HepG2 (cell line): Measurements from ENCODE around the gene SLC22A23. TPM values are rescaled to one million over a fixed set of nuclear protein-coding genes. Genes with fewer than 3 reads are reported as not detected.
A peak's percentile ranks its signal among the peaks of the same experiment; 100 is the strongest.

ENCODE experiments used
- ARNT ChIP-seq: fragments of 450-650 bp; IDR thresholded peaks from 2 replicates; pipeline ENCODE4 v1.6.1; 2017
- CEBPG ChIP-seq: IDR thresholded peaks from 2 replicates; pipeline ENCODE4 v1.6.1; 2016
- ETV5 ChIP-seq: IDR thresholded peaks from 2 replicates; pipeline ENCODE4 v1.6.1; 2018; ENCODE audit warnings: missing biosample characterization, missing genetic modification reagents, inconsistent platforms, borderline replicate concordance
- ISL2 ChIP-seq: sonication (generic); formaldehyde crosslinking; IDR thresholded peaks from 2 replicates; pipeline ENCODE4 v1.5.0; 2020; ENCODE audit warnings: missing genetic modification reagents
- KAT2B ChIP-seq: fragments of 150-350 bp; IDR thresholded peaks from 2 replicates; pipeline ENCODE4 v1.6.1; 2014; ENCODE audit warnings: low read depth, low read length, borderline replicate concordance
- KAT7 ChIP-seq: IDR thresholded peaks from 2 replicates; pipeline ENCODE4 v1.6.1; 2018; ENCODE audit warnings: borderline replicate concordance, missing compliant biosample characterization
- POLR2AphosphoS2 ChIP-seq: IDR thresholded peaks from 2 replicates; pipeline ENCODE4 v1.6.1; 2011; ENCODE audit warnings: low read depth, low read length, improper control_type of control experiment
- RBAK ChIP-seq: sonication (generic); formaldehyde crosslinking; IDR thresholded peaks from 2 replicates; pipeline ENCODE4 v1.5.1; 2020; ENCODE audit warnings: mild to moderate bottlenecking, missing genetic modification reagents
- SIX4 ChIP-seq: sonication (generic); formaldehyde crosslinking; IDR thresholded peaks from 2 replicates; pipeline ENCODE4 v1.4.0; 2020; ENCODE audit warnings: missing genetic modification reagents
- U2AF1 ChIP-seq: fragments of 200-400 bp; formaldehyde crosslinking; optimal IDR thresholded peaks from 2 replicates; pipeline ENCODE3; 2017; ENCODE audit warnings: mild to moderate bottlenecking, low read depth, low read length
- ZNF263 ChIP-seq: sonication (generic); formaldehyde crosslinking; IDR thresholded peaks from 2 replicates; pipeline ENCODE4 v1.4.0; 2020; ENCODE audit warnings: missing genetic modification reagents
- ZNF530 ChIP-seq: sonication (generic); formaldehyde crosslinking; IDR thresholded peaks from 2 replicates; pipeline ENCODE4 v1.5.0; 2020; ENCODE audit warnings: low read depth, mild to moderate bottlenecking, missing genetic modification reagents
- polyA plus RNA-seq, 8 experiments: library from polyadenylated mRNA; depleted of rRNA in 3 of 8; stranded (reverse) in 7 of 8; unstranded in 1 of 8; fragments of >200 nt; fragmentation: Illumina TruSeq in 4 of 8; extraction: Trizol in 4 of 8; gene quantifications; 2 replicates each; pipeline versions ENCODE4 v1.2.1 to v1.2.3, GENCODE V29; 2011 to 2016; ENCODE audit warnings: low read depth in 4 of 8, missing spikeins in 1 of 8, mixed read lengths in 1 of 8; ENCODE audit not compliant: insufficient read depth in 1 of 8
- total RNA-seq, 5 experiments: library from RNA; depleted of rRNA; stranded (reverse); fragments of >200 nt; fragmentation: Illumina TruSeq; extraction: Trizol; gene quantifications; 2 replicates each; pipeline ENCODE4 v1.2.3, GENCODE V29; 2016; ENCODE audit warnings: low read depth in 1 of 5
- TF ChIP-seq, protein P1 (sequence below): sonication (generic); formaldehyde crosslinking; IDR thresholded peaks from 2 replicates; pipeline ENCODE4 v1.8.1; 2022; ENCODE audit warnings: mild to moderate bottlenecking, missing genetic modification reagents
- TF ChIP-seq, protein P2 (sequence below): sonication (generic); formaldehyde crosslinking; IDR thresholded peaks from 2 replicates; pipeline ENCODE4 v1.4.0; 2020; ENCODE audit warnings: missing genetic modification reagents, mild to moderate bottlenecking, borderline replicate concordance
- TF ChIP-seq, protein P3 (sequence below): sonication (generic); formaldehyde crosslinking; IDR thresholded peaks from 2 replicates; pipeline ENCODE4 v1.5.0; 2020; ENCODE audit warnings: missing genetic modification reagents
- TF ChIP-seq, protein P4 (sequence below): sonication (generic); formaldehyde crosslinking; IDR thresholded peaks from 2 replicates; pipeline ENCODE4 v1.9.0; 2021; ENCODE audit warnings: missing genetic modification reagents, mild to moderate bottlenecking, borderline replicate concordance
- TF ChIP-seq, protein P5 (sequence below): sonication (generic); formaldehyde crosslinking; IDR thresholded peaks from 2 replicates; pipeline ENCODE4 v1.5.0; 2020; ENCODE audit warnings: missing genetic modification reagents, mild to moderate bottlenecking, borderline replicate concordance
- TF ChIP-seq, protein P6 (sequence below): IDR thresholded peaks from 2 replicates; pipeline ENCODE4 v1.6.1; 2018; ENCODE audit warnings: missing genetic modification reagents
- TF ChIP-seq, protein P7 (sequence below): sonication (generic); formaldehyde crosslinking; IDR thresholded peaks from 2 replicates; pipeline ENCODE4 v1.5.0; 2020; ENCODE audit warnings: missing genetic modification reagents, mild to moderate bottlenecking, borderline replicate concordance

The SLC22A23 gene
- total and polyA plus RNA-seq, 2 of the 13 experiments (the other 11 are each of a cell fraction or from before 2014, with no cell fraction given) = 11.8 to 17.5 TPM

GRCh38 chr6:3380344-3381232 is 76.3 kb downstream of the SLC22A23 start (continued):
- TF ChIP-seq, protein P1, sequence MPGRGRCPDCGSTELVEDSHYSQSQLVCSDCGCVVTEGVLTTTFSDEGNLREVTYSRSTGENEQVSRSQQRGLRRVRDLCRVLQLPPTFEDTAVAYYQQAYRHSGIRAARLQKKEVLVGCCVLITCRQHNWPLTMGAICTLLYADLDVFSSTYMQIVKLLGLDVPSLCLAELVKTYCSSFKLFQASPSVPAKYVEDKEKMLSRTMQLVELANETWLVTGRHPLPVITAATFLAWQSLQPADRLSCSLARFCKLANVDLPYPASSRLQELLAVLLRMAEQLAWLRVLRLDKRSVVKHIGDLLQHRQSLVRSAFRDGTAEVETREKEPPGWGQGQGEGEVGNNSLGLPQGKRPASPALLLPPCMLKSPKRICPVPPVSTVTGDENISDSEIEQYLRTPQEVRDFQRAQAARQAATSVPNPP (CRISPR knock-in tag) = no peak
- no peak for TF ChIP-seq POLR2AphosphoS2
- TF ChIP-seq, protein P2, sequence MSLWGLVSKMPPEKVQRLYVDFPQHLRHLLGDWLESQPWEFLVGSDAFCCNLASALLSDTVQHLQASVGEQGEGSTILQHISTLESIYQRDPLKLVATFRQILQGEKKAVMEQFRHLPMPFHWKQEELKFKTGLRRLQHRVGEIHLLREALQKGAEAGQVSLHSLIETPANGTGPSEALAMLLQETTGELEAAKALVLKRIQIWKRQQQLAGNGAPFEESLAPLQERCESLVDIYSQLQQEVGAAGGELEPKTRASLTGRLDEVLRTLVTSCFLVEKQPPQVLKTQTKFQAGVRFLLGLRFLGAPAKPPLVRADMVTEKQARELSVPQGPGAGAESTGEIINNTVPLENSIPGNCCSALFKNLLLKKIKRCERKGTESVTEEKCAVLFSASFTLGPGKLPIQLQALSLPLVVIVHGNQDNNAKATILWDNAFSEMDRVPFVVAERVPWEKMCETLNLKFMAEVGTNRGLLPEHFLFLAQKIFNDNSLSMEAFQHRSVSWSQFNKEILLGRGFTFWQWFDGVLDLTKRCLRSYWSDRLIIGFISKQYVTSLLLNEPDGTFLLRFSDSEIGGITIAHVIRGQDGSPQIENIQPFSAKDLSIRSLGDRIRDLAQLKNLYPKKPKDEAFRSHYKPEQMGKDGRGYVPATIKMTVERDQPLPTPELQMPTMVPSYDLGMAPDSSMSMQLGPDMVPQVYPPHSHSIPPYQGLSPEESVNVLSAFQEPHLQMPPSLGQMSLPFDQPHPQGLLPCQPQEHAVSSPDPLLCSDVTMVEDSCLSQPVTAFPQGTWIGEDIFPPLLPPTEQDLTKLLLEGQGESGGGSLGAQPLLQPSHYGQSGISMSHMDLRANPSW (CRISPR knock-in tag) = peak; percentile 72; the same call in 1 of the 2 replicates
- peak; percentile 98 for TF ChIP-seq SIX4 (CRISPR knock-in tag)
- TF ChIP-seq ZNF530 (CRISPR knock-in tag) = no peak
- TF ChIP-seq, protein P3, sequence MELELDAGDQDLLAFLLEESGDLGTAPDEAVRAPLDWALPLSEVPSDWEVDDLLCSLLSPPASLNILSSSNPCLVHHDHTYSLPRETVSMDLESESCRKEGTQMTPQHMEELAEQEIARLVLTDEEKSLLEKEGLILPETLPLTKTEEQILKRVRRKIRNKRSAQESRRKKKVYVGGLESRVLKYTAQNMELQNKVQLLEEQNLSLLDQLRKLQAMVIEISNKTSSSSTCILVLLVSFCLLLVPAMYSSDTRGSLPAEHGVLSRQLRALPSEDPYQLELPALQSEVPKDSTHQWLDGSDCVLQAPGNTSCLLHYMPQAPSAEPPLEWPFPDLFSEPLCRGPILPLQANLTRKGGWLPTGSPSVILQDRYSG = no peak
- TF ChIP-seq RBAK = no peak
- TF ChIP-seq U2AF1 = peak; percentile 34
- TF ChIP-seq ARNT = no peak
- peak; percentile 61 for TF ChIP-seq CEBPG (CRISPR knock-in tag)
- TF ChIP-seq, protein P4, sequence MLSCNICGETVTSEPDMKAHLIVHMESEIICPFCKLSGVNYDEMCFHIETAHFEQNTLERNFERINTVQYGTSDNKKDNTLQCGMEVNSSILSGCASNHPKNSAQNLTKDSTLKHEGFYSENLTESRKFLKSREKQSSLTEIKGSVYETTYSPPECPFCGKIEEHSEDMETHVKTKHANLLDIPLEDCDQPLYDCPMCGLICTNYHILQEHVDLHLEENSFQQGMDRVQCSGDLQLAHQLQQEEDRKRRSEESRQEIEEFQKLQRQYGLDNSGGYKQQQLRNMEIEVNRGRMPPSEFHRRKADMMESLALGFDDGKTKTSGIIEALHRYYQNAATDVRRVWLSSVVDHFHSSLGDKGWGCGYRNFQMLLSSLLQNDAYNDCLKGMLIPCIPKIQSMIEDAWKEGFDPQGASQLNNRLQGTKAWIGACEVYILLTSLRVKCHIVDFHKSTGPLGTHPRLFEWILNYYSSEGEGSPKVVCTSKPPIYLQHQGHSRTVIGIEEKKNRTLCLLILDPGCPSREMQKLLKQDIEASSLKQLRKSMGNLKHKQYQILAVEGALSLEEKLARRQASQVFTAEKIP = no peak
- TF ChIP-seq ZNF263 = peak; percentile 48; the same call in 1 of the 2 replicates
- TF ChIP-seq KAT2B = peak; percentile 99
- TF ChIP-seq, protein P5, sequence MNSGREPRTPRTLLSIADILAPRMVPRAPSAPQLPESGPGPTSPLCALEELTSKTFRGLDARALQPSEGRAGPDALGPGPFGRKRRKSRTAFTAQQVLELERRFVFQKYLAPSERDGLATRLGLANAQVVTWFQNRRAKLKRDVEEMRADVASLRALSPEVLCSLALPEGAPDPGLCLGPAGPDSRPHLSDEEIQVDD (CRISPR knock-in tag) = no peak
- TF ChIP-seq, protein P6, sequence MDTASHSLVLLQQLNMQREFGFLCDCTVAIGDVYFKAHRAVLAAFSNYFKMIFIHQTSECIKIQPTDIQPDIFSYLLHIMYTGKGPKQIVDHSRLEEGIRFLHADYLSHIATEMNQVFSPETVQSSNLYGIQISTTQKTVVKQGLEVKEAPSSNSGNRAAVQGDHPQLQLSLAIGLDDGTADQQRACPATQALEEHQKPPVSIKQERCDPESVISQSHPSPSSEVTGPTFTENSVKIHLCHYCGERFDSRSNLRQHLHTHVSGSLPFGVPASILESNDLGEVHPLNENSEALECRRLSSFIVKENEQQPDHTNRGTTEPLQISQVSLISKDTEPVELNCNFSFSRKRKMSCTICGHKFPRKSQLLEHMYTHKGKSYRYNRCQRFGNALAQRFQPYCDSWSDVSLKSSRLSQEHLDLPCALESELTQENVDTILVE (CRISPR knock-in tag) = peak; percentile 66; the same call in 1 of the 2 replicates
- TF ChIP-seq, protein P7, sequence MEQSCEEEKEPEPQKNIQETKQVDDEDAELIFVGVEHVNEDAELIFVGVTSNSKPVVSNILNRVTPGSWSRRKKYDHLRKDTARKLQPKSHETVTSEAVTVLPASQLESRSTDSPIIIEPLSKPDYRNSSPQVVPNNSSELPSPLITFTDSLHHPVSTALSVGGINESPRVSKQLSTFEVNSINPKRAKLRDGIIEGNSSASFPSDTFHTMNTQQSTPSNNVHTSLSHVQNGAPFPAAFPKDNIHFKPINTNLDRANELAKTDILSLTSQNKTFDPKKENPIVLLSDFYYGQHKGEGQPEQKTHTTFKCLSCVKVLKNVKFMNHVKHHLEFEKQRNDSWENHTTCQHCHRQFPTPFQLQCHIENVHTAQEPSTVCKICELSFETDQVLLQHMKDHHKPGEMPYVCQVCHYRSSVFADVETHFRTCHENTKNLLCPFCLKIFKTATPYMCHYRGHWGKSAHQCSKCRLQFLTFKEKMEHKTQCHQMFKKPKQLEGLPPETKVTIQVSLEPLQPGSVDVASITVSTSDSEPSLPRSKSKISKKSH (CRISPR knock-in tag) = no peak
- TF ChIP-seq ETV5 (CRISPR knock-in tag) = peak; percentile 89
- TF ChIP-seq ISL2 (CRISPR knock-in tag) = peak; percentile 94
- TF ChIP-seq KAT7 (CRISPR knock-in tag) = no peak
